DND-41 (cell line): ENCODE data around the gene RHOV.

ENCODE experiments used
- ATAC-seq: fragments of 200-7000 bp; cut with Tn5 transposase; 3 replicates; pipeline ENCODE4 v1.9.1; 2021; ENCODE audit warnings: low read depth; ENCODE audit not compliant: insufficient read depth
- DNase-seq: peaks from one replicate; pipeline ENCODE4 v3.0.0-alpha.2; 2020
- H2AFZ ChIP-seq: 2 replicates; pipeline ENCODE4 v1.6.0; 2012; ENCODE audit warnings: low read depth, low read length
- H3K27ac ChIP-seq: 2 replicates; pipeline ENCODE4 v1.5.1; 2012; ENCODE audit warnings: low read length, inconsistent platforms
- H3K27me3 ChIP-seq: fragments of 200-600 bp; sonication (generic); 2 replicates; pipeline ENCODE4 v1.6.0; 2012; ENCODE audit warnings: low read length, mild to moderate bottlenecking, inconsistent platforms; ENCODE audit not compliant: insufficient read depth, poor library complexity
- H3K36me3 ChIP-seq: 2 replicates; pipeline ENCODE4 v1.5.1; 2012; ENCODE audit warnings: low read length, inconsistent platforms; ENCODE audit not compliant: insufficient read depth
- H3K4me1 ChIP-seq: 2 replicates; pipeline ENCODE4 v1.5.1; 2012; ENCODE audit warnings: mild to moderate bottlenecking, low read length; ENCODE audit not compliant: insufficient read depth
- H3K4me2 ChIP-seq: 2 replicates; pipeline ENCODE4 v1.6.0; 2012; ENCODE audit warnings: mild to moderate bottlenecking, moderate library complexity, low read length, inconsistent platforms; ENCODE audit not compliant: insufficient read depth
- H3K4me3 ChIP-seq, 2 experiments: fragments of 200-600 bp in 1 of 2; shearing (Covaris generic) in 1 of 2; 2 replicates each; pipeline ENCODE4 v1.5.1; 2012 to 2016; ENCODE audit warnings: inconsistent platforms in 2 of 2, low read length in 2 of 2, mild to moderate bottlenecking in 2 of 2, low read depth in 1 of 2, moderate library complexity in 1 of 2
- H3K79me2 ChIP-seq: 2 replicates; pipeline ENCODE4 v1.6.0; 2012; ENCODE audit warnings: low read length, inconsistent platforms; ENCODE audit not compliant: insufficient read depth
- H3K9ac ChIP-seq: 2 replicates; pipeline ENCODE4 v1.6.0; 2012; ENCODE audit warnings: low read depth, mild to moderate bottlenecking, inconsistent platforms, low read length, moderate library complexity
- H3K9me3 ChIP-seq: 2 replicates; pipeline ENCODE4 v1.5.1; 2012; ENCODE audit warnings: low read length, moderate library complexity, mild to moderate bottlenecking, inconsistent platforms; ENCODE audit not compliant: insufficient read depth, severe bottlenecking
- H4K20me1 ChIP-seq: 2 replicates; pipeline ENCODE4 v1.6.0; 2012; ENCODE audit warnings: low read length; ENCODE audit not compliant: insufficient read depth
- CTCF ChIP-seq: IDR thresholded peaks from 2 replicates; pipeline ENCODE4 v1.5.1; 2012; ENCODE audit warnings: borderline replicate concordance, low read length, moderate library complexity, mild to moderate bottlenecking; ENCODE audit not compliant: poor library complexity, severe bottlenecking; ENCODE audit errors: extremely low read depth
- EZH2 ChIP-seq: IDR thresholded peaks from 3 replicates; pipeline ENCODE4 v1.6.1; 2012; ENCODE audit warnings: borderline replicate concordance, low read depth, mild to moderate bottlenecking, moderate library complexity, low read length, inconsistent platforms; ENCODE audit not compliant: severe bottlenecking

The RHOV gene

GRCh38 chr15:40846841-40847222 lies 27.2 kb downstream of the RHOV start:
- Histone ChIP-seq H4K20me1 (no peaks in the 10 kb centered on the region), H3K36me3 (no peaks in the 10 kb centered on the region), H3K4me2 (no peak overlapping the region), H3K79me2 (no peaks in the 10 kb centered on the region), H2AFZ (0 out of 2 replicates have a peak overlapping the region, but pooled peaks have one; percentile 43), H3K27me3 (no peaks in the 10 kb centered on the region), H3K4me1 (peaks cover 10% of the 10 kb centered on the region), H3K9me3 (no peaks in the 10 kb centered on the region), H3K9ac (no peak overlapping the region), H3K4me3 (no peak overlapping the region), H3K27ac (no peak overlapping the region)
- DNase-seq = no peak
- TF ChIP-seq CTCF = no peak
- no peak for TF ChIP-seq EZH2
- no peak for ATAC-seq

- H4K20me1 ChIP-seq = no peaks in the 10 kb centered on the region
- H3K9me3 ChIP-seq = no peaks in the 10 kb centered on the region
- H3K4me3 ChIP-seq = no peak overlapping the region
- H3K79me2 ChIP-seq = no peaks in the 10 kb centered on the region
- no peak for DNase-seq
- TF ChIP-seq EZH2 (no peak), CTCF (no peak)
- H3K9ac ChIP-seq = no peak overlapping the region
- no peak overlapping the region for H3K27ac ChIP-seq
- H2AFZ ChIP-seq = no peak overlapping the region
- H3K36me3 ChIP-seq = no peaks in the 10 kb centered on the region
- no peak for ATAC-seq
- H3K27me3 ChIP-seq = no peaks in the 10 kb centered on the region
- H3K4me2 ChIP-seq = no peak overlapping the region
- H3K4me1 ChIP-seq = peaks cover 10% of the 10 kb centered on the region
Observed at GRCh38 chr15:40845511-40846284, 28.3 kb downstream of the RHOV start.

GRCh38 chr15:40845036-40845435 lies 29.0 kb downstream of the RHOV start:
- H3K4me3 ChIP-seq = no peak overlapping the region
- H3K9ac ChIP-seq = no peak overlapping the region
- H3K27ac ChIP-seq = no peak overlapping the region
- no peaks in the 10 kb centered on the region for H3K36me3 ChIP-seq
- H4K20me1 ChIP-seq = no peaks in the 10 kb centered on the region
- no peaks in the 10 kb centered on the region for H3K9me3 ChIP-seq
- no peak overlapping the region for H2AFZ ChIP-seq
- H3K79me2 ChIP-seq = no peaks in the 10 kb centered on the region
- no peaks in the 10 kb centered on the region for H3K27me3 ChIP-seq
- no peak for ATAC-seq
- TF ChIP-seq CTCF = no peak
- TF ChIP-seq EZH2 = no peak
- DNase-seq = no peak
- H3K4me2 ChIP-seq = no peak overlapping the region
- peaks cover 10% of the 10 kb centered on the region for H3K4me1 ChIP-seq

- H3K79me2 ChIP-seq = no peaks in the 10 kb centered on the region
- DNase-seq (no peak), ATAC-seq (no peak)
- no peak overlapping the region for H2AFZ ChIP-seq
- H4K20me1 ChIP-seq = no peaks in the 10 kb centered on the region
- TF ChIP-seq EZH2 = no peak
- no peak for TF ChIP-seq CTCF
- H3K4me3 ChIP-seq = no peak overlapping the region
- H3K27me3 ChIP-seq = no peaks in the 10 kb centered on the region
- H3K27ac ChIP-seq = no peak overlapping the region
- no peaks in the 10 kb centered on the region for H3K36me3 ChIP-seq
- H3K9me3 ChIP-seq = no peaks in the 10 kb centered on the region
- H3K4me1 ChIP-seq = peaks cover 10% of the 10 kb centered on the region
- no peak overlapping the region for H3K4me2 ChIP-seq
- H3K9ac ChIP-seq = no peak overlapping the region
Observed at GRCh38 chr15:40844696-40845030, 29.4 kb downstream of the RHOV start.
